HG03045 (cell line): Measurements from ENCODE around the gene UTP14C.
"Not testable (repeated sequence)": the region's sequence is repeated elsewhere in the genome, so short reads cannot be mapped to it uniquely, and the experiment has no call there.

Experiments used
- ATAC-seq: cut with Tn5 transposase; IDR thresholded peaks from one replicate; pipeline ENCODE4 v1.9.1; 2021; ENCODE audit warnings: mild to moderate bottlenecking, moderate library complexity; ENCODE audit not compliant: unreplicated experiment

The UTP14C gene

GRCh38 chr13:52034616-52035226 lies 10.2 kb downstream of the UTP14C start:
- no peak for ATAC-seq

DNA sequence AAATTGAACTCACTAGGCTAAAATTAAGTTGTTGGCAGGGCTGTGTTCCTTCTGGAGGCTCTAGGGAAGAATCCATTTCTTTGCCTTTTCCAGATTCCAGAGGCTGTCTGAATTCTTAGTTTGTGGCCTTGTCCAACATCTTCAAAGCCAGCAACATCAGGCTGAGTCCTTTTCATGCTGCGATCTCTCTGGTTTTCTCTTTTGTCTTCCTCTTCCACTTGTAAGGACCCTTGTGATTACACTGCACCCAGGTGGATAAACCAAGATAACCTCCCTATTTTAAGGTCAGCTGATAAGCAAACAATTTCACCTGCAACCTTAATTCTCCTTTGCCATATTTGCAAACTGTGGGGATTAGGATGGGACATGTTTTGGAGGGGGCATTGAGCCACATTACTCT lies 11.5 kb downstream of the UTP14C start:
- no peak for ATAC-seq

GRCh38 chr13:52043675-52044074 lies 19.2 kb downstream of the UTP14C start:
- ATAC-seq, result no peak

DNA sequence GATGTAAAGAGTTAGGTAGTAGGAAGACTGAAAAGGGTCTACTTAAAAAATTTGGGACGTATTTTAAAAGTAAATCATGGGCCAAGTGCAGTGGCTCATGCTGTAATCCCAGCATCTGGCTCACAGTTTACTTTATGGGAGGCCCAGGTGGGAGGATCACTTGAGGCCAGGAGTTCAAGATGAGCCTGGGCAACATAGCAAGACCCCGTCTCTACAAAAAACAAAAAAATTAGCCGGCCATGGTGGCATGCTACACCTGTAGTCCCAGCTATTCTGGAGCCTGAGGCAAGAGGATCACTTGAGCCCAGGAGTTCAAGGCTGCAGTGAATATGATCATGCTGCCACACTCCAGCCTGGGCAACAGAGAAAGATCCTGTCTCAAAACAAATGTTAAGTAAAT lies 23.0 kb downstream of the UTP14C start:
- ATAC-seq, result no peak

GRCh38 chr13:52048516-52048915 lies 24.0 kb downstream of the UTP14C start:
- ATAC-seq, result no peak

- ATAC-seq, result no peak
Observed at GRCh38 chr13:52051400-52051799, 26.9 kb downstream of the UTP14C start.

GRCh38 chr13:52053460-52053859 lies 29.0 kb downstream of the UTP14C start:
- no peak for ATAC-seq

- ATAC-seq, result not testable (repeated sequence)
Observed at GRCh38 chr13:52061064-52061463, 36.6 kb downstream of the UTP14C start.

DNA sequence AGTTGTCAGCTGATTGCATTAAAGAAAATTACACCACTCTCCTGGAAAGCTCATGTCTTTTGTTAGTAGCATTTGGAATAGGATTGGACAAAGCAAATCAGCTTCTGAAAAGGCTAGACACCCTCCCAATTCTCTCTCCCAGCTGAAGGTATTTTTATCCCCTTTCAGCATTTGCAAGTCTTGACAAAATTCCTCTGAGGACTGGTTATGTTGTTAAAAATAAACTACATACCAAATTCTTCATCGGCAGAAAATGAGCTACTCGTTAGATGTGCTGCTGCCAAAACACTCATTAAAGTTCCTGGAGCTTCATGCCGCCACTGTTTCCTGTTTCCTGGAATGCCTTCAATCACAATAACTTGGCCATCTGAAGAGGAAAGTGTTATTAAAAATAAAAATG lies 37.1 kb downstream of the UTP14C start:
- ATAC-seq, result no peak

- no peak for ATAC-seq
Observed at GRCh38 chr13:52067237-52067636, 42.7 kb downstream of the UTP14C start.

GRCh38 chr13:52070929-52071523 lies 46.5 kb downstream of the UTP14C start:
- no peak for ATAC-seq
